Measurements from ENCODE around the gene SLC27A1. TPM values are rescaled to one million over a fixed set of nuclear protein-coding genes. Genes with fewer than 3 reads are reported as not detected.

Gene SLC27A1
- total and polyA plus RNA-seq, 2 experiments from 2014 or later: 8.6 to 8.7 TPM

DNA sequence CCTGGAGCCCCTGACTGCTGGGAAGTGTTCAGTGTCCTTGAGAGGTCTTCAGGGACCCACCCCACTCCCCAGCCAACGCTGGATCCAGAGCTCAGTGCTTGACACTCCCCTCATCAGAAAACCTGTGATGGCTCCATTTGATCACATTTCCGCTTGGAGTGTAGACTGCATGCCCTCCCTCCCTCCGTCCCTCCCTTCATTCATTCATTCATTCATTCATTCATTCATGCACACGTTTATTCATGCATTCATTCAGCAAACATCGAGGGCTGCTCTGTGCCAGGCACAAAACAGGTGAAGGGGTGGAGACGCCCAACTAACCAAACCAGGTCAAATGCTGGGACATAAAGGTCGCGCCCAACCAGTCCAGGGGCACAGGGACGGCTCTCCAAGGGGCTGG lies 54.8 kb downstream of the SLC27A1 start:
- no peaks in the 10 kb centered on the region for H3K9me3 ChIP-seq (ENCODE audit: low read depth)
- H3K4me3 ChIP-seq: no peak overlapping the region
- H2AFZ ChIP-seq: no peak overlapping the region
- H3K79me2 ChIP-seq: no peaks in the 10 kb centered on the region
- H3K27me3 ChIP-seq: no peaks in the 10 kb centered on the region
- WGBS (ENCODE audit: low lambda C conversion rate, missing lambda C conversion rate): 89% methylated on average over 9 of the region's 9 CpGs
- no peak for DNase-seq (ENCODE audit: low spot score)
- H3K4me2 ChIP-seq: no peak overlapping the region
- H4K20me1 ChIP-seq (ENCODE audit: insufficient read depth, poor library complexity, severe bottlenecking): no peaks in the 10 kb centered on the region
- no peak for TF ChIP-seq EZH2 (IDR thresholded peaks at IDR 0.05; ENCODE audit: borderline replicate concordance)
- TF ChIP-seq EZH2phosphoT487 (IDR thresholded peaks at IDR 0.05; ENCODE audit: low read depth, severe bottlenecking, unreplicated experiment): no peak
- TF ChIP-seq, protein P1, sequence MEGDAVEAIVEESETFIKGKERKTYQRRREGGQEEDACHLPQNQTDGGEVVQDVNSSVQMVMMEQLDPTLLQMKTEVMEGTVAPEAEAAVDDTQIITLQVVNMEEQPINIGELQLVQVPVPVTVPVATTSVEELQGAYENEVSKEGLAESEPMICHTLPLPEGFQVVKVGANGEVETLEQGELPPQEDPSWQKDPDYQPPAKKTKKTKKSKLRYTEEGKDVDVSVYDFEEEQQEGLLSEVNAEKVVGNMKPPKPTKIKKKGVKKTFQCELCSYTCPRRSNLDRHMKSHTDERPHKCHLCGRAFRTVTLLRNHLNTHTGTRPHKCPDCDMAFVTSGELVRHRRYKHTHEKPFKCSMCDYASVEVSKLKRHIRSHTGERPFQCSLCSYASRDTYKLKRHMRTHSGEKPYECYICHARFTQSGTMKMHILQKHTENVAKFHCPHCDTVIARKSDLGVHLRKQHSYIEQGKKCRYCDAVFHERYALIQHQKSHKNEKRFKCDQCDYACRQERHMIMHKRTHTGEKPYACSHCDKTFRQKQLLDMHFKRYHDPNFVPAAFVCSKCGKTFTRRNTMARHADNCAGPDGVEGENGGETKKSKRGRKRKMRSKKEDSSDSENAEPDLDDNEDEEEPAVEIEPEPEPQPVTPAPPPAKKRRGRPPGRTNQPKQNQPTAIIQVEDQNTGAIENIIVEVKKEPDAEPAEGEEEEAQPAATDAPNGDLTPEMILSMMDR (IDR thresholded peaks at IDR 0.05; ENCODE audit: poor library complexity): no peak
- no peaks in the 10 kb centered on the region for H3K9me2 ChIP-seq (replicated peaks; ENCODE audit: insufficient read depth)
- H3K36me3 ChIP-seq (replicated peaks; ENCODE audit: insufficient read depth, low read depth): no peaks in the 10 kb centered on the region
- H3K27ac ChIP-seq: no peak overlapping the region
- no peaks in the 10 kb centered on the region for H3K4me1 ChIP-seq (ENCODE audit: insufficient read depth)

DNA sequence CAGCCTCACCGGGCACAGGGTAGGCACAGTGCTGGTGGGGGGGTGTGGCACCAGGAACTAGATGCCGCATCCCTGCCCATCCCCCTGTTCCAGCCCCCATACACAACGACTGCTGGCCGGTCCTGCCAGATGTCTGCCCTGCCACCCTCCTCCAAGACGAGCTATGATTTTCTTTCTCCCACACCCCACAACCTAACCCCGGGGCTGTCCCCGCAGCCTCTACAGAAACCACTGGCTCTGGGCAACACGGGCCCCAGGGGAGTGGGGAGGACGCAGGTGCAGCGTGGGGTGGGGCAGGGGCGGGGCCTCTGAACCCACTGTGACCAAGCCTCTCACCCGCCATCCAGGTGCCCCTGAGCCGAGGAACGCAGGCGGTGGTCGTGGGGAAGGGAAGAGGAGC lies 56.6 kb downstream of the SLC27A1 start:
- no peaks in the 10 kb centered on the region for H3K36me3 ChIP-seq (replicated peaks; ENCODE audit: insufficient read depth, low read depth)
- H2AFZ ChIP-seq: no peak overlapping the region
- 85% methylated on average over 7 of the region's 16 CpGs for WGBS (ENCODE audit: low lambda C conversion rate, missing lambda C conversion rate)
- DNase-seq (ENCODE audit: low spot score): no peak
- H3K4me1 ChIP-seq (ENCODE audit: insufficient read depth): no peaks in the 10 kb centered on the region
- no peaks in the 10 kb centered on the region for H3K79me2 ChIP-seq
- no peaks in the 10 kb centered on the region for H3K27me3 ChIP-seq
- H4K20me1 ChIP-seq (ENCODE audit: insufficient read depth, poor library complexity, severe bottlenecking): no peaks in the 10 kb centered on the region
- H3K9me3 ChIP-seq (ENCODE audit: low read depth): no peaks in the 10 kb centered on the region
- no peak overlapping the region for H3K4me2 ChIP-seq
- TF ChIP-seq EZH2phosphoT487 (IDR thresholded peaks at IDR 0.05; ENCODE audit: low read depth, severe bottlenecking, unreplicated experiment): no peak
- no peak for TF ChIP-seq EZH2 (IDR thresholded peaks at IDR 0.05; ENCODE audit: borderline replicate concordance)
- TF ChIP-seq, protein P1 (IDR thresholded peaks at IDR 0.05; ENCODE audit: poor library complexity): no peak
- H3K4me3 ChIP-seq: no peak overlapping the region
- H3K27ac ChIP-seq: no peak overlapping the region
- H3K9me2 ChIP-seq (replicated peaks; ENCODE audit: insufficient read depth): no peaks in the 10 kb centered on the region

DNA sequence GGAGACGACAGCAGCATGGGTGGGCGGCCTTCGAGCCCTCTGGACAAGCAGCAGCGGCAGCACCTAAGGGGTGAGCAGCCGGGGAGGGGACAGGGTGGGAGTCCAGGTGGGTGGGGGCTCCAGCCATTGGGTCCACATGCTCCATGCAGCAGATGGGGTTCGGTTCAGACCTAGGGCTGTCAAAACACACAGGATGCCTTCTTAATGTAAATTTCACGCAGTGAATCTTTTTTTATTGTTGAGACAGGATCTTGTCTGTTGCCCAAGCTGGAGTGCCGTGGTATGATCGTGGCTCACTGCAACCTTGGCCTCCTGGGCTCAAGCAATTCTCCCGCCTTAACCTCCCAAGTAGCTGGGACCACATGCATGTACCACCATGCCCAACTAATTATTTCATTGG lies 57.0 kb downstream of the SLC27A1 start:
- WGBS (ENCODE audit: low lambda C conversion rate, missing lambda C conversion rate): 89% methylated on average over 9 of the region's 10 CpGs
- Histone ChIP-seq H3K4me1 (ENCODE audit: insufficient read depth) (no peaks in the 10 kb centered on the region), H3K79me2 (no peaks in the 10 kb centered on the region), H3K9me2 (replicated peaks; ENCODE audit: insufficient read depth) (no peaks in the 10 kb centered on the region), H3K4me2 (no peak overlapping the region), H4K20me1 (ENCODE audit: insufficient read depth, poor library complexity, severe bottlenecking) (no peaks in the 10 kb centered on the region), H3K9me3 (ENCODE audit: low read depth) (no peaks in the 10 kb centered on the region), H2AFZ (no peak overlapping the region), H3K27me3 (no peaks in the 10 kb centered on the region), H3K4me3 (no peak overlapping the region), H3K36me3 (replicated peaks; ENCODE audit: insufficient read depth, low read depth) (no peaks in the 10 kb centered on the region), H3K27ac (no peak overlapping the region)
- DNase-seq (ENCODE audit: low spot score): no peak
- TF ChIP-seq, protein P1 (IDR thresholded peaks at IDR 0.05; ENCODE audit: poor library complexity): no peak
- TF ChIP-seq EZH2 (IDR thresholded peaks at IDR 0.05; ENCODE audit: borderline replicate concordance) (no peak), EZH2phosphoT487 (IDR thresholded peaks at IDR 0.05; ENCODE audit: low read depth, severe bottlenecking, unreplicated experiment) (no peak)

DNA sequence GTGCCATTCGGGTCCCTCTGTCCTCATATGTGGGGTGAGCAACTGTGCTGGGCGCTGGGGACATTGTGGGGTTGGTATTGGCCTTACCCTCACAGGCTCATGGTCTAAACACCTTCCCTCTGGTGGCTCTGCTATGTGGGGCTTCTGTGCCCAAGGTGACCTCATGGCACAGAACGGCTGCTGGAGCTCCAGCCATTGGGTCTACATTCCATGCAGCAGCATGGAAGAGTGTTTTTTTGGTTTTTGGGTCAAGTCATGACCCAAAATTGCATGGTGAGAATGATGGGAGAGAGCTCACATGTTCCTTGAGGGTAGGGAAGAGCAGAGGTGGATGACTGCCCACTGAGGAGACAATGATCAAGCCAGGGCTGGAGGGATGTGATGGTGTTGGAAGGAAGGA lies 58.3 kb downstream of the SLC27A1 start:
- H4K20me1 ChIP-seq (ENCODE audit: insufficient read depth, poor library complexity, severe bottlenecking): no peaks in the 10 kb centered on the region
- H3K9me2 ChIP-seq (replicated peaks; ENCODE audit: insufficient read depth): no peaks in the 10 kb centered on the region
- H3K4me2 ChIP-seq: no peak overlapping the region
- no peak for DNase-seq (ENCODE audit: low spot score)
- TF ChIP-seq, protein P1 (IDR thresholded peaks at IDR 0.05; ENCODE audit: poor library complexity): no peak
- TF ChIP-seq EZH2phosphoT487 (IDR thresholded peaks at IDR 0.05; ENCODE audit: low read depth, severe bottlenecking, unreplicated experiment): no peak
- no peak for TF ChIP-seq EZH2 (IDR thresholded peaks at IDR 0.05; ENCODE audit: borderline replicate concordance)
- H3K27me3 ChIP-seq: no peaks in the 10 kb centered on the region
- no peaks in the 10 kb centered on the region for H3K36me3 ChIP-seq (replicated peaks; ENCODE audit: insufficient read depth, low read depth)
- WGBS (ENCODE audit: low lambda C conversion rate, missing lambda C conversion rate): 92% methylated on average over 3 of the region's 3 CpGs
- H3K4me1 ChIP-seq (ENCODE audit: insufficient read depth): no peaks in the 10 kb centered on the region
- H2AFZ ChIP-seq: no peak overlapping the region
- no peak overlapping the region for H3K4me3 ChIP-seq
- H3K27ac ChIP-seq: no peak overlapping the region
- H3K79me2 ChIP-seq: no peaks in the 10 kb centered on the region
- no peaks in the 10 kb centered on the region for H3K9me3 ChIP-seq (ENCODE audit: low read depth)
